ENCODE results near the gene CPEB4. TPM values are rescaled to one million over a fixed set of nuclear protein-coding genes. Genes with fewer than 3 reads are reported as not detected.

The CPEB4 gene
- total and polyA plus RNA-seq, 9 of the 15 experiments (the other 6 are each of a cell fraction or from before 2014, with no cell fraction given) = 7.4 to 21.3 (median 12.4) TPM

DNA sequence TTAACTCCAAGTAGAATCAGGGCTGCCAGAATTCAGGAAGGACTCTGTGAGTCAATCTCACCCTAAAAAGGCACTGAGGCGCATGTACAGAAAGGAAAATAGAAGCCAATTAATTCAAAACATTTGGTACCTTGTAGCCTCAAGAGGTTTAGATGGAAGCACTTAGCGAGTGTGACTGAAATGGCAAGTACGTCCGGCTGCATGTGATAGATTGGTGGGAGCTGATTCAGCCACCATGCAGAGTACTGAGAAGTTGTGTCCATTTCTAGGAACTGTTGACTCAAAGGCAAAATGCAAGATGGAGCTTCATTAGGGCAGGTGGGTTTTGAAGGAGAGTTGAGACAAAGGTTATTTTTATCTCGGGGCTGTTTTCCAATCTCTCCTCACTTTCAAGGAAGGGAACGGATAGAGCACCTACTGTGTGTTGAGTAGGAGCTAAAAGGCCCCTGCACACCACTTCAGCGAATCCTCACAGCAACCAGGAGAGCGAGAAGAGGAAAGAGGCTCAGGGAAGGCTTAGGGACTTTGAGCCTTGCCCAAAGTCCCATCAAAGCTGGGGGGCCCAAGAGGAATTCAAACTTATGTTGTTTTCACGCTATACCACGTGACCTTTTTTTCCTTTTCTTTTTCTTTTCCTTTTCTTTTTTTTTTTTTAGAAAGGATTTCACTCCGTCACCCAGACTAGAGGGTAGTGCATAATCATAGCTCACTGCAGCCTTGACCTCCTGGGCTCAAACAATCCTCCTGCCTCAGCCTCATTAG, 34.6 kb upstream of the CPEB4 start (continued):
- no peak for TF ChIP-seq HMGXB4 (CRISPR knock-in tag; IDR thresholded peaks at IDR 0.05)
- no peak for TF ChIP-seq STAT5B (CRISPR knock-in tag; IDR thresholded peaks at IDR 0.05)
- 0 out of 2 replicates have a peak, but pooled peaks have one; percentile 19 for TF ChIP-seq TSHZ1 (CRISPR knock-in tag; IDR thresholded peaks at IDR 0.05)
- TF ChIP-seq ZNF212 (CRISPR knock-in tag; IDR thresholded peaks at IDR 0.05) = no peak
- TF ChIP-seq ZNF584 (CRISPR knock-in tag; IDR thresholded peaks at IDR 0.05; ENCODE audit: low read depth) = no peak
- no peak for TF ChIP-seq NFYB (IDR thresholded peaks at IDR 0.05; ENCODE audit: extremely low read depth, insufficient read length)
- TF ChIP-seq ZNF696 (CRISPR knock-in tag; conservative IDR thresholded peaks at IDR 0.05) = no peak
- no peak for TF ChIP-seq IRF2 (CRISPR knock-in tag; IDR thresholded peaks at IDR 0.05)
- peak; percentile 55 for TF ChIP-seq HDAC2 (IDR thresholded peaks at IDR 0.05)
- TF ChIP-seq ZFP30 (CRISPR knock-in tag; IDR thresholded peaks at IDR 0.05; ENCODE audit: borderline replicate concordance) = no peak
- TF ChIP-seq ZNF589 (CRISPR knock-in tag; IDR thresholded peaks at IDR 0.05; ENCODE audit: low read depth) = no peak
- TF ChIP-seq ZNF318 (IDR thresholded peaks at IDR 0.05; ENCODE audit: borderline replicate concordance in 1 of 2, low read depth in 1 of 2) = no peak
